Measurements from ENCODE around the gene OSTM1.

OSTM1 gene, protein sequence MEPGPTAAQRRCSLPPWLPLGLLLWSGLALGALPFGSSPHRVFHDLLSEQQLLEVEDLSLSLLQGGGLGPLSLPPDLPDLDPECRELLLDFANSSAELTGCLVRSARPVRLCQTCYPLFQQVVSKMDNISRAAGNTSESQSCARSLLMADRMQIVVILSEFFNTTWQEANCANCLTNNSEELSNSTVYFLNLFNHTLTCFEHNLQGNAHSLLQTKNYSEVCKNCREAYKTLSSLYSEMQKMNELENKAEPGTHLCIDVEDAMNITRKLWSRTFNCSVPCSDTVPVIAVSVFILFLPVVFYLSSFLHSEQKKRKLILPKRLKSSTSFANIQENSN

DNA sequence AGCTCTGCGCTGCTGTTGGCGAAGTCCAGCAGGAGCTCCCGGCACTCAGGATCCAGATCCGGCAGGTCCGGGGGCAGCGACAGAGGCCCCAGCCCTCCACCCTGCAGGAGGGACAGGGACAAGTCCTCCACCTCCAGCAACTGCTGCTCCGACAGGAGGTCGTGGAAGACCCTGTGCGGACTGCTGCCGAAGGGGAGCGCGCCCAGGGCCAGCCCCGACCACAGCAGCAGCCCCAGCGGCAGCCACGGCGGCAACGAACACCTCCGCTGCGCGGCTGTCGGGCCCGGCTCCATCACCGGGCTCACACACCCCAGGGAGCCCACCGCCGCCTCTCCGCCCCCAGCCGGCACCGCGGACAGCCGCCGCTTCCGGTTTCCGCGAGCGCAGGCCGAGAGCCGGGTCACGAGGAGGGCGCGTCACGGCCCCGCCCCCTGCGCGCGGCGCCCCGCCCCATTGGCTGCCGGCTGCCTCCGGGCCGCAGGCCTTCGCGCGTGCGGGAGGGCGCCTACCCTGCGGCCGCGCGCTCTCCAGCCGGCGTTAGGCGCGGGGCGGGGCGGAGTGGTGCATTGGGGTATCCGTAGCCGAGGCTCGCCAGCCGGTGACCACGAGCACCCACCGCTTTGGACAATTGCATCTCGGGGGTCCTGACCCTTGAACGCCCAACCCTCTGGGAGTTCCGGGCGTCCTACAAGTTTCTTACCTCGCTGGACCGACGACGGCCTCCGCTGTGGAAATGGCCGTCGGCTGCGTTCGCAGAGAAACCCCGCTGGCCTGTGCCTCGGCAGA, at the start of gene OSTM1:
TSS of gene OSTM1 (minus strand) at position 383 of the 786 bp plus-strand sequence. CDS start at position 293, 90 bp downstream.
- DNase-seq (ENCODE audit: low read depth) = peak; percentile 63

DNA sequence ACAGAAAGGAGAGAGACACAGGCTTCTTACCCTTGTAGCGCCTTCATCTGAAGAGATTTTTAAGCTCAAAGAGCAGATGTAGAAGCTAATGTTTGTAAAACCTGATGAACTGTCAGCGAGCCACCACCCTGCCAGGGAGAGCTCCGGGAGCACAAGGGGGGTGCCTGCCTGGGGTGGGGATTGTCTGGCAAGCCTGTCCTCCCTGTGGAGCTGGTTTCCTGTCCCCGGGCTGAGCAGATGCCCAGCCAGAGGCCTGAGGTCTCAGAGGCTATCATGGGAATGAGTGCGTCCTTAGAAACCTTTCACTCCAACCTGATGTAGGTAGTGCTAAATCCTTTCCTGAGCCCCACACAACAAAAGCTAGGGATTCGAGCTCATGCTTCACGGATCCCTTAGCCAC, 49.4 kb upstream of the OSTM1 start:
- DNase-seq (ENCODE audit: low read depth) = no peak

DNA sequence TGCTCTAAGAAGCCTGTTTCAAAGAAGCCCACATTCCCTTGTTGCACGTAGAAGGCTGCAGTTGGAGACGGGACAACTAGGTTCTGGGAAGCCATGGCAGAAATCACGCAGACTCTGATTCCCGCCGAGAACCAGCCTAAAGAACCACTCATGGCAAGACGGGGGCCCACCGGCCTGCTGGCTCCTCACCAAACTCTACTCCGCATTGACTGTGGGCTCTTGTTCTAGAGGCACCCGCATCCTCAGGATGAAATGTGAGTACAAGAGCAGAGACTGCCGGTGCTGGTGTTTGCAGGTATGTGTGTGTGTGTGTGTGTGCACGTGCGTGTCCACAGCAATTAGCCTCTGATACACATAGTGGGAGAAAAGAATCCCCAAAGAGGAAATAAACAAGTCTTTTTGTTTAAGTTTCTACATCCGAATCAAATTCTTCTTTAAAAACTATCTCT, 49.0 kb upstream of the OSTM1 start:
- no peak for DNase-seq (ENCODE audit: low read depth)

DNA sequence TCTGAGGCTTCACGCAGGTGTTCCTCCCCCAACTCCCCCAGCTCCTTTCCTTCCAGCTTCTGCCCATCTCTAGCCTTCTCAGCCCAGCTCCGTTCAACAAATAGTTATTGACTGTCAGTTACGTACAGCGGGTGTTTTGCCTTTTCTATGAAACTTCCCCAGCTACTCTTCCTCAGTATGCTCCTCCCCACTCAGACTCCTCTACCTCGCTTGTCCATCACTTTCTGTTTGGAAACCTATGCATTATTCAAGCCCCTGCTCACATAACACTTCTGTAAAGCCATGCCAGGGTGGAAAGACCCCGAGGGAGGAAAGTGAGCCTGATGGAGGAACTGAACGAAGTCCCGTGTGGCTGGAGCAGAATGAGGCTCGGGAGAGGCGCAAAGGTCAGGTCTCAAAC, 47.1 kb upstream of the OSTM1 start:
- no peak for DNase-seq (ENCODE audit: low read depth)

DNA sequence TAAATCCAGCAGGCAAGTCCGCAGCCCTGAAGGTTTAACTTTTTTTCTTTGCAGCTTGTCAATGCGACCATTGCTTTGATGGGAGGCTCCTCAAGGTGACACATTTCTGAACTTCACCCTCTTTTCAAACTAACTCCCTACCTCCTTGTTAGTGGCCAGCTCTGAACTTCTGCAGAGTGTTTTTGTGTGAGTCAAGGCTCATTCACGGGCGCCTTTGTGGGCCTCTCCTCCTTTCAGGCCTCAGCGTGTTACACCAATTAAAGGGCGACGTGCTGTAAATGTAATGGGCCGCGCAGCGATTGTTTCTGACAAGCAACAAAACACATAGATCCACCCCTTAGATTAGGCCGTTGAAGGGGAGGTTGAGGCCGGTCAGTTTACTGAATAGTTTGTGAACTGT, 45.8 kb upstream of the OSTM1 start:
- DNase-seq (ENCODE audit: low read depth) = no peak

DNA sequence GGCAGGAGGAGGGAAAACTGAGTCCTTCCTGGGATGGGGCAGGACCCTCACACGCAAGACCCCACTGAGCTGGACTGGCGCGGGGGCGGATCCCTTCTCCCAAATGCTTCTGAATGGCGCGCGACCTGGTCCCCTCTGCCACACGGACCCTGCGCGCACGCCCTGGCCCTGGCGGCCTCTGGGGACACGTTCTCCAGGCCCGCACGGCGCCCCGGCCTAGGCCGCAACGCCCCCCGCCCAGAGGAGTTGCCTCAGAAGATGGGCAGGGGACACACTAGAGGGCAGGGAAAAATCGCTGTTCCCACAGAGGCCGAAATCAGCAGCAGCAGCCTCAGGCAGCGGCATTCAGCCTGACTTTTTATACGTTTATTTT, 45.2 kb upstream of the OSTM1 start:
- no peak for DNase-seq (ENCODE audit: low read depth)

DNA sequence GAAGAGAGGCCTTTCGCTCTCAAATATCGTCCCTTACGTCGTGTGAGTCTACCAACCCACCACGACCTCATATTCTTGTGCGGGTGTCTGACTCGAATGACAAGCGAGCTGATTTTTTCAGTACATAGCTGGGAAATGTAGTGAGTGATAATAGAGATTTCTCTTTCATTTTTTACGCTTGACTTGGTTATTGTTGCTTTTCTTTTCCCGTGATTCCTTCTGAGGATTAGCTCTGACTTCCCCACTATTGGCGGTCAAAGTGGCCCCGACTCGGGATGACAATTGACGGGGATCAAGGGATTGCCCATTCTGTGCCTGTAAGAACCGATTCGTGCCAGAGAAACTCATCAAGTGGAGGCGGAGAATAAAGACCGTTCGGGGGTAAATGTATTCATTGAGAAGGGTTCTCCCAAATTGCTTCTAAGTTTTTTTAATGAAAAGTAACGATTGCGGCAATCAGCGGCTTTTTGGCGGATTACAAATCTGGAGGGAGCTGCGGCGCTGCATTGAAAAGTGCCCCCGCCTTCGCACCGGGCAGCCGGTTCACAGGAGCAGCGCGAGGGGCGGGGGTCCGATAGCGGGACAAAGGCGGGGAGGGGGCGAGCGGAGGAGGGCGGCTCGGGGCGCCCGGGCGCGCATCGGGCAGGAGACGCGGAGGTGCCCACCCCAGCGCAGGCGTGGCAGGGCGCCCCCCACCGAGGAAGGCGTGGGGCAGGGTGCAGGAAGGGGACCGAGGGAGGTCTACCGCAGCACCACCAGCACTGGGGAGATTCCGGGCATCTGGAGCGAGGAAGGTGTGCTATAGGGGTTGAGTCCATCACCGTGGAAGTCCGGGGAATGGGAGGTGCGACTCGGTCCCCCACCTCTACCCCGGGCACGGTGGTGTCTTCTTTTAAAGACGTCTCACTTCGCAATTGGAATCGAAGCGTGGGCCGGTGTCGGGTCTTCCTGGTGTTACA, 44.5 kb upstream of the OSTM1 start:
- no peak for DNase-seq (ENCODE audit: low read depth)

DNA sequence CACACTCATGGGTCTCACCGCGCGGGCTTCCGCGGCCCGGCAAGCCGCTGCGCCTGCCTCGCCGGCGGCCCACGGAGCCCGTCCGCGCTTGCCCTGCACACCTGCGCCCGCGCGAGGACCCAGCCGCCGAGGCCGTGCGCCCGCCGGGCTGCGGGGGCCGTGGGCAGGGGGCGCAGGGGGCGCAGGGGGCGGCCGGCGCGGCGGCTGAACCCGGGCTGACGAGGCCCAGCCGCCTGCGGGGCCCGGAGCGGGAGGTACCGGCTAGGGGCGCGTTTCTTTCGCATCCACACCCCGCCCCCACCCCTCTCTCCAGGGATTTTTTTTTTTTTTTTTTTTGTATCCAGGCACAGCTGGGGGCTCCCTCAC, 43.8 kb upstream of the OSTM1 start:
- DNase-seq (ENCODE audit: low read depth) = no peak

DNA sequence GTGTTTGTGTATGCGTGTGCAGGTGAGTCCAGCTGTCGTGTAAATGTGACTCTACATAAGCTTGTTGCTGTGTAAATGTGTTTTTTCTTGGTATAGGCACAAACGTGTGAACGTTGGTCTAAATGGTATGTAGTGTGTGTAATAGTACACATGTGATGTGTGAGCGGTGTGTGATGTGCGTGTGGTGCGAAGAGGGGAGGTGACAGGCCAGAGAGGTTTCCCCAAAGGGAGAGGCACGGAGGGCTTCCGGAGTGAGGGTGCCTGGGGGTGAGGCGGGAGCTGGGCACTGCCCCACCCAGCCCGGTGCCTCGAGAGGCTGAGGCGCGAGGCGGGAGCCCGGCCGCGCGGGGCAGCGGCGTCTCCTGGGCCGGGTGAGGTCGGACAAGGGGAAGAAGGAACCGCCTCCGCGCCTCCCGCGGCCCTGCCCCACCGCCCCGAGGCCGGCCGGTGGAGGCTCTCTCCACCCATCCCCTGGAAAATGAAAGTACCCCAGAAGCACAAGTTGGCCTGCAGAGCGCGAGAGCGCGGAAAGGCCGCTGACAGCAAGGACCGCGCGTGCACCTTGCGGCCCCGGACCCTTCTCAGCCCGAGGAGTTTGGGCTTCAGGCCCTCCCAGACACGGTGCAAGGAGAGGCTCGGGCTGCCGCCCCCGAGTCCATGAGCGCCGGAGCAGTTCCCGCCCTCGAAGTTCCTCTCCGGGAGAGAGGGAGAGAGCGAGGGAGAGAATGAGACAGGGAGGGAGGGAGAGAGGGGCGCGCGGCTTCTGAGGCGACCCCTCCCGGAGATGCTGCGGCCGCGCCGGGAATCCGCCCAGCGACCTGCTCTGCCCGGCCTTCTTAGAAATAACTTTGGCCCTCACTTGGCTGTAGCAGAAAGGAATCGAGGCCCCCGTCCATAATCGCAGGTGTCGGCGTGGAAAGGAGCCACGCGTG, 43.2 kb upstream of the OSTM1 start:
- no peak for DNase-seq (ENCODE audit: low read depth)

DNA sequence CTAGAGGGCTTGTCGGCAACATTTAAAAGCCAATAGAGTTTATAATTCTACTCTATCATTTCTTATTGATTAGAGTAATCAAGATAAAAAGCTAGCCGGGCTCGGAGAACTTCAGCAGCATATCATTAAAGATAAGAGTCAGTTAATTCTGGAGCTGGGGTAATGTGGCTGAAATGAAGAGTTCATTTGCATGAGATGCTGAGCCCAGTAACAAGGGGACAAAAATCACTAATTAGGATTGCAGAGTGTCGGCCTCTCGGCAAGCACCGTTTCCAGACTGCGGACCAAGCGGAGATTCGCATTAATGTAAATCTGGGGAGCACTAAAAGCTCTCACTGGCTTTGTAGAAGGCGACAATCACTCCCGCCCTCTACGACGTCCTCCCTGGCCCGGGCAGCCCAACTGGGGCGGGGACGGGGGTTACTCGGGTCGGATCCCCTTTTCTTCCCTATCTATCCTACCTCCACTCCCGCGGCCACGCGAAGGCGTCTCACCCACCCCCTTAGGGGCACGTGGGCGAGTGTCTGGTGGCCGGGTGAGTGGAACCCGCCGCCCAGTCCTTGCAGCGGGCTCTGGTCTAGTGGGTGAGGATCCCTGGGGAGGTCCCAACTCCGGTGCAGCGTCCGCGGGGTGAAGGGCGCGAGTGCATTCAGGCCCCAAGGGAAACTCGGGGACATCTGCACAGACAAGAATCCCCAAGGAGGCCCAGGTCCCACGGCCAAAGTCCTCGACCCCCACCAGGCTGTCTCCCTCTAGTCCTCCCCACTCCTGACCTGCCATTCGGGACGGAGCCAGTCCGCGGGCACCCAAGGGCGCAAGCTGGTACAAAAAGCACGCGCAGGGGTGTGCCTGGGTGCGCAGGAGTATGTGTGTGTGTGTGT, 42.2 kb upstream of the OSTM1 start:
- no peak for DNase-seq (ENCODE audit: low read depth)

DNA sequence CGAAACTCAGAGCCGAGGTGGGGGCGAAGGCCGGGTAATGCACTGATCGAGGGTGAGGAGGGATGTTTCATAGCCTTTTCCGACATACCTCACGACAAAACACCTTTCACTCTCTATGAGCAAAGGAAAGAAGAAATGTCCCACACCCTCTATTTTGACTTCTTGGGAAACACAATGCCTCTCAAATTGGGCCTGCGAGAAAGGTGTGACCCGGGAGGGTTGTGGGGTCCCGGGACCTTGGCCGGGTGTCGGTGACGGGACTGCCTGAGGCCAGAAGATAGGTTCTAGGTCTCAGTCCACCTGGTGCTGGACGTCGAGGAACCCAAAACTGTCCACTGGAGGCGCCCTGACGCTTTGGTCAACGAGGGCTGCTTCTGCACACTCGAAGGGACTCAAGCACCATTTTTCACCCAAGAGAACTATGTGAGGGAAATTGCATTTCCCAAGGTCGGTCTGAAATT, 41.1 kb upstream of the OSTM1 start:
- DNase-seq (ENCODE audit: low read depth) = no peak

DNA sequence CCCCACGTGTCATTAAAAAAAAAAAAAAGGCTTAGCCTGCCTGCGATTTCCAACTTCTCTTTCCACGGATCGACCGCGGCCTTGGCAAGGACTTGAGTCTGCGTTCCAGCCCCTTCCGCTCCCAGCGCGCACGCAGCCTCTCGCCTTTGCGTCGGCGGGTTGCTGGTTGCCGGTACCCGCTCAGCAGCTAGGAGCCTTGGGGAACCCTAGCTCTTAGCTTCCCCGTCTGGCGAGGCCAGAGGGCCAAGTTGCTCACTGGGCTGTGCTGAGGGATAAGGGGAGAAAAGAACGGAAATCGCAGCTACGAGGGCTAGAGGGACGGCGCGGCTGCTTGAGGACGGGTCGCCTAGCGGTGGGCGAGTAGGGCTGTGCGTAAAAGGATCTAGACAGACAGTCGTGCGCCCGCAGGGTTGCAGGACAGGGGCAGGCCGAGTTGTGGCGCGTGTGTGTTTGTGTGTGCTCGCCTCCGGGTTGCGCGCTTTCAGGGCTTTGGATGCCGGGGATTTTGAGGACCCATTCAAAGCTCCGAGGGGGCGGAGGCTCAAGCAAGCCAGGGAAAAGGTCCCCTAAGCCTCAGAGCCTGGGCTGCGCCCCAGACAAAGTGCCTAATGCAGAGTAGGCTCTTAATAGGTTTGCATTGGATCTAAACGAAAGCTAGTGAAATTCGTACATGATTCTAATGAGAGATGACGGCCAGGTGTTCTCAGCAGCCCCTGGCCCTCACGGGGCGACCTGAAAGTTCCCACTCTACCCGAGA, 40.5 kb upstream of the OSTM1 start:
- peak; percentile 71 for DNase-seq (ENCODE audit: low read depth)

DNA sequence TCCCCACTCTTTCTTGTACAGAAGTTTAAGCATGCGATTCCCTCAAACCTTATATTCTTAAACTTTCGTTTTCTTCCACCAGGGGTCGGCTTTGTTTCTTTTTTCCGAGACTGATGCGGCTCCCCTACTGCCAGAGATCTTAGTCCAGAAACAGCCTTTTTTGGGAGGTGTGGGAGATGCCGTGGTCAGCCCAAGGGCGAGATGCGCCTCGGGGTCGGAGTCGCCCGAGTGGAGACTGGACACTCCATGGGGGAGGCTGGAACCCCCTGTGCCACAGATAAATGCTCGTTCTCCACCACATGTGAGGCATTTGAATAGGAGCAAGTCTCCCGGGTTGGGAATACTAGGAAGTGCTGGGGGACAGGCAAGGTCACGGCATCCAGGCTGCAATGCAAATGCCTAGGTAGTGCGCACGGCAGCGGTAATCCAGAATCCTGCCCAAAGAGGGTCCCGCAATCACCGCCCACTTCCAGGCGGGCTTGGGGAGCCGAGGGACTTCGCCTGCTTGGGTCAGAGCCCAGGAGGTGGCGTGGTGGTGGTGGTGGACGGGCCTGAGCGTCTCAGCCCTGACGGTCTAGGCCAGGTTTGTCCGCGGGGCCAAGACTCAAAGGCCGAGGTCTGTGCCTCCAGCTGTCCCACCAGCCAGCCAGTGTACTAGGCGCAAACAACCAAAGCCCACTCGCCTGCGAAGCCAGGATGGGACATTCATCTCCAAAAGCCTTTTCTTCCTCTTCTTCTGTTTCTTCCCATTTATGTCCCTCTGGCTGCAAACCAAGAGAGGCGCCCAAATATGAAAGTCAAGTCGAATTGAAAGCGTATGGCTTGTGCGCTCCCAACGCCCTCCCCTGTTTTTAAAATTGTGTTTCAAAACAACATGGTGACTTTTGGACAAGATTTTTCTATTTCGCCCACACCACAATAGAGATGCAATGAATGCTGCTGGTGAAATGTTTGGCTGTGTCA, 39.3 kb upstream of the OSTM1 start:
- no peak for DNase-seq (ENCODE audit: low read depth)

DNA sequence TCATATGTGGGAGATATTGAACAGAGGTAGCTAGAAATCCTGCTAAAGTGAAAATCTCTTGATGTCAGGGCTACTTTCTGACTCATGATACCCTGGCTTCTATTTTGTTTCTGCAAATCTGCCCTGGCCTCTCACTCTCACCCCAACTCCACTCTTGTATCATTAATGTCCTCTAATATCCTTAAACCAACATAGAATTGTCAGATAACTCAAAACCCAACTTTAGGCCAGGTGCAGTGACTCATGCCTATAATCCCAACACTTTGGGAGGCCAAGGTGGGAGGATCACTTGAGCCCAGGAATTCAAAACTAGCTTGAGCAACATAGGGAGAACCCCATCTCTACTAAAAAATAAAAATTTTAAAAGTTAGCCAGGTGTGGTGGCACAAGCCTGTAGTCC, 33.8 kb upstream of the OSTM1 start:
- DNase-seq (ENCODE audit: low read depth) = no peak

DNA sequence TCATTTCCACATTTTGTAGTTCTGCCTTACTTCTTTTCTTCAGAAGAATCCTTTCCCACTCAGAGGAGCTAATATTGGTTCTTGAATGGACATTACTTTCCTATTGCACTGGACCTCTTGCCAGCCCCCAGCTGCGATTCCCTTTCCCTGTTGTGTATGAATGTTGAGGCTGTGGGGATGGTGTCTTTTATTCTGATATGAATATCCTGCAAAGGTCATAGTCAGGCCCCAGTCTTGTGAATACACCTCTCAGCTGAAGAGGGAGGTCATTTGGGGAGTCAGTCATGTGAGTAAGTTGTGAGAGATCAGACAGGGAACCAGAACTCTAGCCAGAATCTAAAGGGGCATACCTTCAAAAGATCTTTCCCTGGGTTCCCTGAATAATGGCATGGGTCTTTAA, 32.6 kb upstream of the OSTM1 start:
- DNase-seq (ENCODE audit: low read depth) = no peak

DNA sequence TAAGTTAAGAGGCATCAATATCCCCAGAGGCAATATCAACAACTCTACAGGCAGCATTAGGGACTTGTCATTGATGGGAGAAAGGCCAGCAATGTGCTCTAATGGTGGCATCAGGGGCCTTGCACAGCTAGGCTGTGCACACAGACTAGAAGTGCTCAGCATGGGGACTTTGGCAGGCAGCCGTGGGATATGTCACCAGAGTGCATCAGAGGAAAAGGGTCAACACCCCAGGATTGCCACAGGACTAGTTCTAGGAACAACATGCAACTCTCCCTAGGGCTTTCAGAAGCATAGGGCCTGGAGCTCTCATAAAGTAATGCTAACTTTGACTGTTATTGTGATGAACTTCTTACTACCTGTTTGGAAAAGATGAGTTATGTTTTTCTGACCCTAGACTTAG, 32.2 kb upstream of the OSTM1 start:
- DNase-seq (ENCODE audit: low read depth) = no peak

DNA sequence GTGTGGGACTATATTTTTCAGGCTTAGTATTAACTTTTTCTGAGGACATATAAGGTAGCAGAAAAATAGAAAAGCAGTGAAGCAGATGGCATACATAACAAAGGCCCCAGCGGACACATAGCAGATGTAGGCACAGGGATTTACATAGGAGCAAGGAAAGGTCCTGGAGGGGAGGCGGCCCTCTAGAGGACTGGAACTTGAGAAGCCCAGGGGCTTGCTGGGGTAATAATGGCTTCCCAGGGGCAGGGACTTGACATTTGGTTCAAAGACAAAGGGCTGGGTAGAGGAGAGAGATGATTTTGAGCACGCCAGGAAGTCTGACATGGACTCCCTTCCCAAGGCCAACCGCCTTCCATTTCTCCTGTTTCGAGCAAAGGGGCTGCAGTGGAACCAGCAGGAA, 31.7 kb upstream of the OSTM1 start:
- DNase-seq (ENCODE audit: low read depth) = no peak

DNA sequence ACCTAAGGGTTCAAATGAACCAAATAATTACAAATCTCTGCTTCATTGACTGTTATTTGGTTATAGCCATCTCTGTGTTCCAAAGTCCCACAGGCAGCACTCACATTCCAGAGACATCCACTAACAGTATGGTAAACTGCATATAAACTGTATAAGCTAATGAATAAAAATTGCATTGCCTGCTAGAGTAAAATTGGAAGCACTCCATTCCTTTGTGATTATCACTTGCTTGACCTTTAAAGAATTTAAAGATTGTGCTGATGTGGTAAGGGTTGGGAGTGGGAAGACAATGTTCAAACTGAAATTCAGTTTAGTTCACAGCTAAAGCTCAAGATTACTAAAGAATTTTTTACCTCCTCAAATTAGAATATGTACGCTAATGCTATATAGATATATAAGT, 31.0 kb upstream of the OSTM1 start:
- no peak for DNase-seq (ENCODE audit: low read depth)
